Subcutaneous abdominal adipose tissue (tissue), 5 donors: ENCODE data around the gene KIAA1958.

Experiments
- H3K27ac ChIP-seq: one replicate; pipeline ENCODE4 v1.7.0; 2013; ENCODE audit warnings: low read depth, mild to moderate bottlenecking, inconsistent platforms, low read length, moderate library complexity
- H3K27me3 ChIP-seq, 5 donors: one replicate each; pipeline ENCODE4 v1.7.0; 2013; ENCODE audit warnings: low read length in 5 of 5, inconsistent platforms in 1 of 5; ENCODE audit not compliant: control insufficient read depth in 5 of 5, insufficient read depth in 4 of 5
- H3K36me3 ChIP-seq, 5 donors: one replicate each; pipeline ENCODE4 v1.7.0; 2013; ENCODE audit warnings: low read length in 5 of 5; ENCODE audit not compliant: control insufficient read depth in 5 of 5, insufficient read depth in 5 of 5
- H3K4me1 ChIP-seq, 5 donors: one replicate each; pipeline ENCODE4 v1.7.0; 2013; ENCODE audit warnings: low read length in 5 of 5, mild to moderate bottlenecking in 3 of 5, moderate library complexity in 1 of 5; ENCODE audit not compliant: control insufficient read depth in 5 of 5, insufficient read depth in 5 of 5
- H3K4me3 ChIP-seq, 5 donors: one replicate each; pipeline ENCODE4 v1.7.0; 2013; ENCODE audit warnings: low read length in 5 of 5, low read depth in 1 of 5
- H3K9ac ChIP-seq, 5 donors: one replicate each; pipeline ENCODE4 v1.7.0; 2013; ENCODE audit warnings: low read length in 5 of 5, mild to moderate bottlenecking in 4 of 5, moderate library complexity in 3 of 5
- H3K9me3 ChIP-seq, 5 donors: one replicate each; pipeline ENCODE4 v1.7.0; 2013; ENCODE audit warnings: low read length in 5 of 5; ENCODE audit not compliant: control insufficient read depth in 5 of 5
- donor health status: healthy.
- donor health status: healthy.
- donor health status: healthy.
- donor health status: healthy.
- donor health status: healthy.

The KIAA1958 gene

DNA sequence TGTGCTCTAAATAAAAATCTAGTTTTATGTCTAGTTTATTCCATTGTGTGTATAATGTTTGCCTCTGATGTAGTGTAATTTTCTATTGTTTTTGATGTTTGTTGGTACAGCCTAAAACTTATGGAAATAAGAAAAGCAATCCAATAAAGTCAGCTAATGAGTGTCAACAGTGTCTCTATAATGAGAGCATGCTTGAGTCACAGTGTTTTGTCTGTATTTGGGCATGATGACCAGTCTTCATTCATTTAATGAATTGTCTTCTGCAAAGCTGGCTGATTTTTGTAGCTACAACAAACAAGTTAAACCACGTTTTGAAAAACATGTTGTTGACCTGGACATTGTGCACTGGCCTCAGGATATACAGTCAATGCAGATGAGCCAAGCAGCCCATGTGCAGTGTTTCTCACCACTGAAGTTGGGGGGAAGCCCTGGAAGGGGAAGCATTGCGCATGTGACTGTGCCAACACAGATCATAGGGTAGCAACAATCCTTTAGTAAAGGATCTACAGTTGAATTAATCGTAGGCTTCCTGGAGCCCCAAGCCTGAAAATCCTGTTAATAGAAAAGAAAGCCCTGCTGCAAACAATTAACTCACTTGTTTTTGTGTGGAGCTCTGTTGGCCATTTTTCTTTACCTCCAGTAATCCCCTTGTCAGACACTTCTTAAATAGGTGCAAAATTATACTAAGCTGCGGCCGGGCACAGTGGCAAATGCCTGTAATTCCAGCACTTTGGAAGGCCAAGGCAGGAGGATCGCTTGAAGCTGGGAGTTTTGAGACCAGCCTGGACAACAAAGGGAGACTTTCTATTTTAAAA lies 143.3 kb downstream of the KIAA1958 start:
- peaks cover 0 to 16% (median 0%) of the 10 kb centered on the region in 5 donors for H3K4me1 ChIP-seq
- H3K27ac ChIP-seq = peak overlapping the region; percentile 38
- no peaks in the 10 kb centered on the region for H3K36me3 ChIP-seq
- H3K9ac ChIP-seq = no peak overlapping the region
- no peak overlapping the region for H3K4me3 ChIP-seq
- H3K9me3 ChIP-seq = no peaks in the 10 kb centered on the region
- H3K27me3 ChIP-seq = no peaks in the 10 kb centered on the region

- Histone ChIP-seq H3K27me3 (no peaks in the 10 kb centered on the region), H3K9ac (no peak overlapping the region), H3K36me3 (no peaks in the 10 kb centered on the region), H3K9me3 (no peaks in the 10 kb centered on the region), H3K4me3 (no peak overlapping the region), H3K4me1 (peaks cover 0 to 16% (median 0%) of the 10 kb centered on the region in 5 donors), H3K27ac (no peak overlapping the region)
Observed at GRCh38 chr9:112631313-112632070, 144.9 kb downstream of the KIAA1958 start.

GRCh38 chr9:112640311-112640710 lies 153.7 kb downstream of the KIAA1958 start:
- Histone ChIP-seq H3K9me3 (peaks cover 0 to 15% (median 13%) of the 10 kb centered on the region in 5 donors), H3K36me3 (no peaks in the 10 kb centered on the region), H3K27ac (no peak overlapping the region), H3K9ac (no peak overlapping the region), H3K4me1 (no peaks in the 10 kb centered on the region), H3K4me3 (no peak overlapping the region), H3K27me3 (no peaks in the 10 kb centered on the region)

DNA sequence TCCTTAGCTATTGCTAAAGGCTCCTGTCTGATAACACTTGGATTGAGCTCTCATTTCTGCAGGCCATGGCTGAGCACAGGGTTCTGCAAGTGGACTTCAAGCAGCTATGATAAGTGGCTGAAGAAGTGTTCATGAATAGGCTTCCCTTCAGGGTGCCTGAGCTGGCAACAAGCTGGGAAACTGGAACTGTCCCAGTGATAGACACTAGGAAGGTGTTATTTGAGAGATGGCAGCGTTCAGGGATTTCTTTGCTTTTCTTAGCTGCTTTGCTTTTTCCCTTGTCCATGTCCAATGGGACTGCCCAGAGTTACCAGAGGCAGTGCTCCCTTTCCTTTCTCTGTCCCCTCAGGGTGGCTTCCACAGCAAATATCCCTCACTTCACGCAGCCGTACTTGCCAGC lies 155.5 kb downstream of the KIAA1958 start:
- Histone ChIP-seq H3K9me3 (peaks cover 0 to 15% (median 13%) of the 10 kb centered on the region in 5 donors), H3K27ac (no peak overlapping the region), H3K9ac (no peak overlapping the region), H3K27me3 (no peaks in the 10 kb centered on the region), H3K4me1 (no peaks in the 10 kb centered on the region), H3K4me3 (no peak overlapping the region), H3K36me3 (no peaks in the 10 kb centered on the region)

DNA sequence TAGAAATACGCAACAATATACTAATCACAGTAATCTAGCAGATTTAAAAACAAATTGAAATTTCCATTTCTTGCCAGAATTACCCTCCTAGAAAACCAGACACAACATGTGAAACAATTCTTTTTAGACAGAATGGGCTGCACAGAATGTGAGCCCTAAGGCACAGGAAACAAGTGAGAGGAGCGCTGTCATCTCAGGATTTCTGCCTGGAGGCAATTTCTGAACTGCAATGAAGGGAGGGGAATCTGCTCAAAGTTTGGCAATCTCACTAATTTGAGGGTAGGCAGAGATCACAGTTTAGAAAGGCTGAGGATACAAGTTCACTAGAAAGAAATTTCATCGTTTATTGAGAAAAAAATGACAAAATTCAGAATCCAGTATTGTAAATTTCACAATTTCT lies 161.0 kb downstream of the KIAA1958 start:
- Histone ChIP-seq H3K4me1 (no peaks in the 10 kb centered on the region), H3K4me3 (no peak overlapping the region), H3K9ac (no peak overlapping the region), H3K36me3 (peaks cover 0 to 4% (median 0%) of the 10 kb centered on the region in 5 donors), H3K27ac (no peak overlapping the region), H3K9me3 (peaks cover 0 to 13% (median 6%) of the 10 kb centered on the region in 5 donors), H3K27me3 (no peaks in the 10 kb centered on the region)

DNA sequence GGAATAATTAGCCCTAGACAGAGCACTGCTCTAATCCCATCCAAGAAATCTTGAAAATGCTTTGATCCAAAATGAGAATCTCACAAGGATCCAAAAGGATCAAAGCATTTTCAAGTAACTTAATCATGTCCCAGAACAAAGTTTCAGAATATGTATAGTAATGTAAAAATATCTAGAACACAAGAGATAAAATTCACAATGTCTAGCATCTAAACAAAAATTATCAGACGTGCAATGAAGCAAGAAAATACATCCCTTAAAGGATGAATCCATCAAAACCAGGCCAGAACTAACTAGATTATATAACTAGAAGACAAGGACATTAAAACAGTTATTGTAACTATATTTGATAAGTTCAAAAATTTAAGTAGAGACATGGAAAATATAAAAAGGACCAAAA lies 162.0 kb downstream of the KIAA1958 start:
- Histone ChIP-seq H3K9me3 (peaks cover 0 to 13% (median 6%) of the 10 kb centered on the region in 5 donors), H3K27me3 (no peaks in the 10 kb centered on the region), H3K4me3 (no peak overlapping the region), H3K27ac (no peak overlapping the region), H3K36me3 (peaks cover 0 to 4% (median 0%) of the 10 kb centered on the region in 5 donors), H3K4me1 (no peaks in the 10 kb centered on the region), H3K9ac (no peak overlapping the region)

GRCh38 chr9:112654282-112654681 lies 167.7 kb downstream of the KIAA1958 start:
- Histone ChIP-seq H3K36me3 (peaks cover 0 to 2% (median 1%) of the 10 kb centered on the region in 5 donors), H3K9me3 (peaks cover 0 to 4% (median 0%) of the 10 kb centered on the region in 5 donors), H3K4me1 (no peaks in the 10 kb centered on the region), H3K27me3 (no peaks in the 10 kb centered on the region), H3K9ac (no peak overlapping the region), H3K27ac (no peak overlapping the region), H3K4me3 (no peak overlapping the region)

DNA sequence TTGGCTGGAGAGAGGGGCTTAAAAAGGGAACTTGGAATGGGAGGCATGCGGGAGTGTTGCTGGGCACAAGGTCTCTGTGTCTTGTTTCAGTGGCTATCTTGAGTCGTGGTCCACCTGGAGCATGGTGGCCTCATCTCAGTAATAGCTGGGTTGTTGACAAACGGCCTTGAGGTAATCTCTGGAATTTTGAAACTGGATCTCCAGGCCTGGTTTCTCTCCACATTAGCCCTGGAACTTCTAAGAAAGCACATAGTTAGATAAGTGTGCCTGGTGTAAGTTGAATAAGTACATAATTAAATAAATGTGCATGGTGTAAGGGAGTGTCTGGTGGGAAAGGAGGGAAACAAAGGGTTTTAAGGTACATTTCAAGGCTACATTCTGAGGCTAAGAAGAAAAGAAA lies 169.0 kb downstream of the KIAA1958 start:
- Histone ChIP-seq H3K4me3 (no peak overlapping the region), H3K27ac (no peak overlapping the region), H3K36me3 (peaks cover 0 to 9% (median 6%) of the 10 kb centered on the region in 5 donors), H3K9me3 (no peaks in the 10 kb centered on the region), H3K27me3 (no peaks in the 10 kb centered on the region), H3K4me1 (peaks cover 0 to 2% (median 0%) of the 10 kb centered on the region in 5 donors), H3K9ac (no peak overlapping the region)

DNA sequence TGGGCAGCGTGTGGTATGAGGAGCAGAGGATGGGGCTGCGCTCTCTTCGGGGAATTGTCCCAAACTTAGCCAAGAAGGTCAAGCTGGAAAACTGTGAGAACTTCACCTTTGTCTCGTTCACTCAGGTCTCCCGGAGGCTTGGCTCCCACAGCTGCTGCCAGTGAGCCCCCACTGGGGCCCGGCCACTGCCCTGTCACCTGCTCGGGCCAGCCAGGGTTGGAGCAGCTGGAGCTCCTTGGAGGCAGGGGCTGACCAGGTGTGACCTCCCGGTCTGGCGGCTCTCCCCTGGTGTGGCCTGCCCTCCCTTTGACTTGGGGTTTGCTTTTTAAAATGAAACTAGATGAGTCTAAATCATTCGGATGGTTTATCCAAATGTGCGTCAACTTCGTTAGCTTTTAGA lies 173.3 kb downstream of the KIAA1958 start:
- Histone ChIP-seq H3K27ac (no peak overlapping the region), H3K36me3 (peaks cover 0 to 9% (median 6%) of the 10 kb centered on the region in 5 donors), H3K27me3 (no peaks in the 10 kb centered on the region), H3K9ac (no peak overlapping the region), H3K9me3 (no peaks in the 10 kb centered on the region), H3K4me1 (peaks cover 0 to 2% (median 0%) of the 10 kb centered on the region in 5 donors), H3K4me3 (no peak overlapping the region)

DNA sequence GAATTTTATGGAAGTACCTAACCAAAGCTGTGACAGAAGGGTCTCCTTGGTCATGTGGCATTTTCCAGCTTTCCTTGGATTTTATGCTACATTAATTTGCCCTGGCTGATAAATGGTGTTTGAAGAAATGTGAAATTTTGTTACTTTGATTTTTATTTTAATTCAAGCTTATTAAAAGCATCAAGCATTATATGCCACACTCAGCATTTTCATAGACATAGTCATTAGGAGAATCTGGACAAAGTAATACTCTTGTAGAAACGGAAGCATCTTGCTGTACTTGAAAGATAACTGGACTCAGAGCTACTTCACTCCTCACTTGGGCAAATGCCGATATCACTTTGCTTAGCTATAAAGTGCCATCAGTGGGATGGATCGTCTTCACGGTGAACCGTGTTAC lies 177.1 kb downstream of the KIAA1958 start:
- Histone ChIP-seq H3K27me3 (no peaks in the 10 kb centered on the region), H3K4me1 (peaks cover 0 to 3% (median 0%) of the 10 kb centered on the region in 5 donors), H3K9ac (no peak overlapping the region), H3K9me3 (no peaks in the 10 kb centered on the region), H3K36me3 (peaks cover 0 to 9% (median 6%) of the 10 kb centered on the region in 5 donors), H3K27ac (no peak overlapping the region), H3K4me3 (no peak overlapping the region)
